HepG2 (cell line): ENCODE measurements around the gene SPAG4. TPM values are rescaled to one million over a fixed set of nuclear protein-coding genes. Genes with fewer than 3 reads are reported as not detected.

Experiments used
- BHLHE40 ChIP-seq: IDR thresholded peaks from 2 replicates; pipeline ENCODE4 v1.6.1; 2011; ENCODE audit warnings: low read length, improper control_type of control experiment
- FOXK2 ChIP-seq: fragments of 450-650 bp; IDR thresholded peaks from 2 replicates; pipeline ENCODE4 v1.6.1; 2016
- HMGA1 ChIP-seq: sonication (generic); formaldehyde crosslinking; conservative IDR thresholded peaks from 2 replicates; pipeline ENCODE4 v1.4.0; 2020; ENCODE audit warnings: missing genetic modification reagents
- IKZF1 ChIP-seq: fragments of 450-650 bp; IDR thresholded peaks from 2 replicates; pipeline ENCODE4 v1.7.1; 2016
- MYC ChIP-seq: sonication (generic); formaldehyde crosslinking; IDR thresholded peaks from 2 replicates; pipeline ENCODE4 v1.9.0; 2021; ENCODE audit warnings: missing genetic modification reagents, borderline replicate concordance
- PAX8 ChIP-seq: sonication (generic); formaldehyde crosslinking; IDR thresholded peaks from 2 replicates; pipeline ENCODE4 v1.8.0; 2022; ENCODE audit warnings: mild to moderate bottlenecking, missing genetic modification reagents, borderline replicate concordance
- PLRG1 ChIP-seq: fragments of 450-650 bp; conservative IDR thresholded peaks from 2 replicates; pipeline ENCODE4 v1.6.1; 2016
- RAD51 ChIP-seq: fragments of 450-650 bp; IDR thresholded peaks from 2 replicates; pipeline ENCODE4 v1.6.1; 2016; ENCODE audit warnings: borderline replicate concordance
- RBAK ChIP-seq: sonication (generic); formaldehyde crosslinking; IDR thresholded peaks from 2 replicates; pipeline ENCODE4 v1.5.1; 2020; ENCODE audit warnings: mild to moderate bottlenecking, missing genetic modification reagents
- SETDB1 ChIP-seq: sonication (generic); formaldehyde crosslinking; IDR thresholded peaks from 2 replicates; pipeline ENCODE4 v1.5.1; 2020; ENCODE audit warnings: missing genetic modification reagents, mild to moderate bottlenecking, borderline replicate concordance
- SKIL ChIP-seq: sonication (generic); formaldehyde crosslinking; IDR thresholded peaks from 2 replicates; pipeline ENCODE4 v1.8.0; 2022; ENCODE audit warnings: missing genetic modification reagents, mild to moderate bottlenecking, moderate library complexity, borderline replicate concordance
- SNAPC2 ChIP-seq: sonication (generic); formaldehyde crosslinking; IDR thresholded peaks from 2 replicates; pipeline ENCODE4 v1.8.1; 2022; ENCODE audit warnings: mild to moderate bottlenecking, missing genetic modification reagents
- THYN1 ChIP-seq: sonication (generic); formaldehyde crosslinking; IDR thresholded peaks from 2 replicates; pipeline ENCODE4 v1.8.1; 2023; ENCODE audit warnings: low read depth, mild to moderate bottlenecking, moderate library complexity, missing genetic modification reagents, borderline replicate concordance
- ZNF138 ChIP-seq: sonication (generic); formaldehyde crosslinking; IDR thresholded peaks from 2 replicates; pipeline ENCODE4 v1.5.0; 2020; ENCODE audit warnings: mild to moderate bottlenecking, low read depth, missing genetic modification reagents
- ZNF251 ChIP-seq: sonication (generic); formaldehyde crosslinking; IDR thresholded peaks from 2 replicates; pipeline ENCODE4 v1.9.0; 2021; ENCODE audit warnings: mild to moderate bottlenecking, missing genetic modification reagents
- ZNF510 ChIP-seq: sonication (generic); formaldehyde crosslinking; IDR thresholded peaks from 2 replicates; pipeline ENCODE4 v1.4.0; 2020; ENCODE audit warnings: low read depth, mild to moderate bottlenecking, missing genetic modification reagents
- ZNF512 ChIP-seq: sonication (generic); formaldehyde crosslinking; IDR thresholded peaks from 2 replicates; pipeline ENCODE4 v1.4.0; 2020; ENCODE audit warnings: mild to moderate bottlenecking, missing genetic modification reagents
- ZNF530 ChIP-seq: sonication (generic); formaldehyde crosslinking; IDR thresholded peaks from 2 replicates; pipeline ENCODE4 v1.5.0; 2020; ENCODE audit warnings: low read depth, mild to moderate bottlenecking, missing genetic modification reagents
- ZNF564 ChIP-seq: sonication (generic); formaldehyde crosslinking; IDR thresholded peaks from 2 replicates; pipeline ENCODE4 v1.8.1; 2023; ENCODE audit warnings: mild to moderate bottlenecking, missing genetic modification reagents
- ZNF570 ChIP-seq: sonication (generic); formaldehyde crosslinking; IDR thresholded peaks from 2 replicates; pipeline ENCODE4 v1.4.0; 2020; ENCODE audit warnings: mild to moderate bottlenecking, missing genetic modification reagents, borderline replicate concordance
- ZNF572 ChIP-seq: sonication (generic); formaldehyde crosslinking; IDR thresholded peaks from 2 replicates; pipeline ENCODE4 v1.5.1; 2020; ENCODE audit warnings: mild to moderate bottlenecking, missing genetic modification reagents
- ZNF770 ChIP-seq: sonication (generic); formaldehyde crosslinking; IDR thresholded peaks from 2 replicates; pipeline ENCODE4 v1.5.0; 2020; ENCODE audit warnings: mild to moderate bottlenecking, missing genetic modification reagents
- ZNF777 ChIP-seq: sonication (generic); formaldehyde crosslinking; IDR thresholded peaks from 2 replicates; pipeline ENCODE4 v1.4.0; 2020; ENCODE audit warnings: missing genetic modification reagents
- polyA plus RNA-seq, 8 experiments: library from polyadenylated mRNA; depleted of rRNA in 3 of 8; stranded (reverse) in 7 of 8; unstranded in 1 of 8; fragments of >200 nt; fragmentation: Illumina TruSeq in 4 of 8; extraction: Trizol in 4 of 8; gene quantifications; 2 replicates each; pipeline versions ENCODE4 v1.2.1 to v1.2.3, GENCODE V29; 2011 to 2016; ENCODE audit warnings: low read depth in 4 of 8, missing spikeins in 1 of 8, mixed read lengths in 1 of 8; ENCODE audit not compliant: insufficient read depth in 1 of 8
- total RNA-seq, 5 experiments: library from RNA; depleted of rRNA; stranded (reverse); fragments of >200 nt; fragmentation: Illumina TruSeq; extraction: Trizol; gene quantifications; 2 replicates each; pipeline ENCODE4 v1.2.3, GENCODE V29; 2016; ENCODE audit warnings: low read depth in 1 of 5
- TF ChIP-seq, protein P1 (sequence below): sonication (generic); formaldehyde crosslinking; conservative IDR thresholded peaks from 2 replicates; pipeline ENCODE4 v1.8.0; 2022; ENCODE audit warnings: low read depth, missing genetic modification reagents

Gene SPAG4
- total and polyA plus RNA-seq, 2 of the 13 experiments (the other 11 are each of a cell fraction or from before 2014, with no cell fraction given): 5.8 to 137 TPM

GRCh38 chr20:35603695-35604448, 11.8 kb upstream of the SPAG4 start (continued):
- TF ChIP-seq ZNF512 (CRISPR knock-in tag) (no peak), RBAK (no peak), SETDB1 (CRISPR knock-in tag) (0 out of 2 replicates have a peak, but pooled peaks have one; percentile 16), SNAPC2 (CRISPR knock-in tag) (no peak), IKZF1 (no peak), FOXK2 (no peak), SKIL (CRISPR knock-in tag) (no peak), ZNF138 (CRISPR knock-in tag) (no peak), ZNF572 (CRISPR knock-in tag) (peak; percentile 38; the same call in 1 of the 2 replicates), BHLHE40 (no peak), PAX8 (CRISPR knock-in tag) (no peak), ZNF251 (CRISPR knock-in tag) (no peak), MYC (CRISPR knock-in tag) (no peak), ZNF570 (CRISPR knock-in tag) (no peak), RAD51 (no peak), PLRG1 (no peak), THYN1 (CRISPR knock-in tag) (no peak), ZNF777 (no peak), ZNF510 (no peak), HMGA1 (CRISPR knock-in tag) (no peak), ZNF564 (no peak), ZNF770 (CRISPR knock-in tag) (no peak), ZNF530 (CRISPR knock-in tag) (no peak)
- TF ChIP-seq, protein P1, sequence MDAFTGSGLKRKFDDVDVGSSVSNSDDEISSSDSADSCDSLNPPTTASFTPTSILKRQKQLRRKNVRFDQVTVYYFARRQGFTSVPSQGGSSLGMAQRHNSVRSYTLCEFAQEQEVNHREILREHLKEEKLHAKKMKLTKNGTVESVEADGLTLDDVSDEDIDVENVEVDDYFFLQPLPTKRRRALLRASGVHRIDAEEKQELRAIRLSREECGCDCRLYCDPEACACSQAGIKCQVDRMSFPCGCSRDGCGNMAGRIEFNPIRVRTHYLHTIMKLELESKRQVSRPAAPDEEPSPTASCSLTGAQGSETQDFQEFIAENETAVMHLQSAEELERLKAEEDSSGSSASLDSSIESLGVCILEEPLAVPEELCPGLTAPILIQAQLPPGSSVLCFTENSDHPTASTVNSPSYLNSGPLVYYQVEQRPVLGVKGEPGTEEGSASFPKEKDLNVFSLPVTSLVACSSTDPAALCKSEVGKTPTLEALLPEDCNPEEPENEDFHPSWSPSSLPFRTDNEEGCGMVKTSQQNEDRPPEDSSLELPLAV (CRISPR knock-in tag): no peak
